Measurements from ENCODE around the gene AGPAT3.
A peak's percentile ranks its signal among the peaks of the same experiment; 100 is the strongest.

AGPAT3 gene

GRCh38 chr21:43910460-43910859 lies 45.4 kb downstream of the AGPAT3 start:
- no peak for DNase-seq

- no peak for DNase-seq
Measured at GRCh38 chr21:43911015-43911934, 46.3 kb downstream of the AGPAT3 start.

- no peak for DNase-seq
Measured at GRCh38 chr21:43911935-43912487, 47.0 kb downstream of the AGPAT3 start.

GRCh38 chr21:43912500-43912899 lies 47.5 kb downstream of the AGPAT3 start:
- no peak for DNase-seq

GRCh38 chr21:43912910-43913309 lies 47.9 kb downstream of the AGPAT3 start:
- no peak for DNase-seq

GRCh38 chr21:43913928-43914327 lies 48.9 kb downstream of the AGPAT3 start:
- DNase-seq: no peak

- DNase-seq: no peak
Measured at GRCh38 chr21:43916076-43916475, 51.1 kb downstream of the AGPAT3 start.

- peak; percentile 39 for DNase-seq
Measured at GRCh38 chr21:43916691-43917514, 51.9 kb downstream of the AGPAT3 start.

- no peak for DNase-seq
Measured at GRCh38 chr21:43917515-43918384, 52.7 kb downstream of the AGPAT3 start.

GRCh38 chr21:43918385-43918947 lies 53.4 kb downstream of the AGPAT3 start:
- no peak for DNase-seq

GRCh38 chr21:43919283-43919682 lies 54.3 kb downstream of the AGPAT3 start:
- DNase-seq: no peak

GRCh38 chr21:43919871-43920801 lies 55.1 kb downstream of the AGPAT3 start:
- no peak for DNase-seq

- DNase-seq: no peak
Measured at GRCh38 chr21:43921571-43921978, 56.6 kb downstream of the AGPAT3 start.

GRCh38 chr21:43921979-43922945 lies 57.2 kb downstream of the AGPAT3 start:
- DNase-seq: no peak

- DNase-seq: no peak
Measured at GRCh38 chr21:43922949-43923348, 57.9 kb downstream of the AGPAT3 start.

GRCh38 chr21:43923391-43923790 lies 58.4 kb downstream of the AGPAT3 start:
- DNase-seq: no peak

GRCh38 chr21:43924421-43925095 lies 59.5 kb downstream of the AGPAT3 start:
- no peak for DNase-seq

GRCh38 chr21:43925096-43925481 lies 60.1 kb downstream of the AGPAT3 start:
- no peak for DNase-seq

- DNase-seq: no peak
Measured at GRCh38 chr21:43925609-43926008, 60.6 kb downstream of the AGPAT3 start.

Measured in inflammatory macrophage treated with lipopolysaccharide for 4 hours (primary cell).